GM13977 (cell line): ENCODE data around the gene TEX22.

Experiments used
- DNase-seq: peaks from one replicate; pipeline ENCODE4 v3.0.0; 2012; ENCODE audit warnings: low spot score
- in situ Hi-C: fragments of 300-500 bp; cut with MboI; formaldehyde crosslinking; loops from one replicate; pipeline ENCODE4 v1.12.0; 2022; ENCODE audit warnings: low sequenced_read_pairs, low pct_unique_long_range_greater_than_20kb, mixed read lengths, inconsistent platforms; ENCODE audit not compliant: unreplicated experiment
- TF ChIP-seq, protein P1 (sequence below): IDR thresholded peaks from 2 replicates; pipeline ENCODE4 v1.5.1; 2012; ENCODE audit warnings: mild to moderate bottlenecking, control low read depth; ENCODE audit not compliant: insufficient read depth; ENCODE audit errors: extremely low read depth, missing control alignments

The TEX22 gene

DNA sequence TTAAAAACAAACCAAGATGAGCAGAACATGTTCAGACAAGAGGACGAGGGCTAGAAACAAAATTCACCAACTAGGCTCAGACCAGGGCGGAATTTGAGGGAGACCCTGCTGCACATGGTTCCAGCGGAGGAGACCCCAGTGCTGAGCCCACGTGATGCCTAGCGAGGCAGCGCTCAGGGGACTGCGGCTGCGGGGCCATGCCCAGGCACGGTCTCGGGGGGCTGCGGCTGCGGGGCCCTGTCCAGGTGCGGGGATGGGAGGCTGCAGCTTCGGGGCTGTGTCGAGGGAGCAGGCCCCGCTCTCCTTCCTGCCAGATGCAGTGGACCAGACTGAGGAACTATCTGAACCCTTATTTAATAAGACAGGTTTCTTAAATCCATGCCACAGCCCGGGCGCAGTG, 63.6 kb downstream of the TEX22 start:
- in situ Hi-C loops: no loop called here
- no peak for DNase-seq
- TF ChIP-seq, protein P1, sequence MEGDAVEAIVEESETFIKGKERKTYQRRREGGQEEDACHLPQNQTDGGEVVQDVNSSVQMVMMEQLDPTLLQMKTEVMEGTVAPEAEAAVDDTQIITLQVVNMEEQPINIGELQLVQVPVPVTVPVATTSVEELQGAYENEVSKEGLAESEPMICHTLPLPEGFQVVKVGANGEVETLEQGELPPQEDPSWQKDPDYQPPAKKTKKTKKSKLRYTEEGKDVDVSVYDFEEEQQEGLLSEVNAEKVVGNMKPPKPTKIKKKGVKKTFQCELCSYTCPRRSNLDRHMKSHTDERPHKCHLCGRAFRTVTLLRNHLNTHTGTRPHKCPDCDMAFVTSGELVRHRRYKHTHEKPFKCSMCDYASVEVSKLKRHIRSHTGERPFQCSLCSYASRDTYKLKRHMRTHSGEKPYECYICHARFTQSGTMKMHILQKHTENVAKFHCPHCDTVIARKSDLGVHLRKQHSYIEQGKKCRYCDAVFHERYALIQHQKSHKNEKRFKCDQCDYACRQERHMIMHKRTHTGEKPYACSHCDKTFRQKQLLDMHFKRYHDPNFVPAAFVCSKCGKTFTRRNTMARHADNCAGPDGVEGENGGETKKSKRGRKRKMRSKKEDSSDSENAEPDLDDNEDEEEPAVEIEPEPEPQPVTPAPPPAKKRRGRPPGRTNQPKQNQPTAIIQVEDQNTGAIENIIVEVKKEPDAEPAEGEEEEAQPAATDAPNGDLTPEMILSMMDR: no peak
